AG10803 (cell line): ENCODE data around the gene GABRG1.

ENCODE experiments used
- DNase-seq: peaks from one replicate; pipeline ENCODE4 v3.0.0; 2010; ENCODE audit warnings: low read depth
- H3K4me3 ChIP-seq: 2 replicates; pipeline ENCODE4 v1.5.1; 2011; ENCODE audit warnings: mild to moderate bottlenecking, low read length, control low read depth
- CTCF ChIP-seq: conservative IDR thresholded peaks from 2 replicates; pipeline ENCODE4 v1.5.1; 2011; ENCODE audit warnings: mild to moderate bottlenecking, low read length, control low read depth, inconsistent platforms

GABRG1 gene

GRCh38 chr4:46123913-46124755, at the start of gene GABRG1:
TSS of gene GABRG1 (minus strand) at chr4:46124054. CDS start at chr4:46123913, 141 bp downstream.
- H3K4me3 ChIP-seq, result no peak within 1 kb of the TSS
- DNase-seq, result no peak
- TF ChIP-seq CTCF, result no peak

DNA sequence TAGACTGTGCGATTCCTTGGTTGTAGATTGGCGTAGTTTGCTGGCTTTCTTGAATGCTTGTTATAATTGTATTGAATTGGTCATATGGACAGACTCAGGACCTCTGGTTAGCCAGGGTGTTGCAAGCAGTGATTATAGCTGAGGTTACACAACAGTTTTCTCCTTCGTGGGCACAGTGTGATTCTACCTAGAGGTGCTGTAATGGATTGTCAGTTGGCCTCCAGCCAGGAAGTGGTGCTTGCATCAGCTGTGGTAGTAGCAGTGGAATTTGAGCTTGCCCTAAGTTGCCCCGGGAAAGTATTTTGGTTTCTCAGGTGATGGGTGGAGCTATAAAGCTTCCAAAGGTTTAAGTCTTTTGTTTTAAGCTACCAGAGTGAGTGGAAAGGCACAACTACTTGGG, 23.1 kb upstream of the GABRG1 start:
- H3K4me3 ChIP-seq, result no peak overlapping the region
- DNase-seq, result no peak
- TF ChIP-seq CTCF, result no peak

GRCh38 chr4:46131498-46132057, 7.7 kb upstream of the GABRG1 start:
- no peak overlapping the region for H3K4me3 ChIP-seq
- no peak for TF ChIP-seq CTCF
- no peak for DNase-seq

DNA sequence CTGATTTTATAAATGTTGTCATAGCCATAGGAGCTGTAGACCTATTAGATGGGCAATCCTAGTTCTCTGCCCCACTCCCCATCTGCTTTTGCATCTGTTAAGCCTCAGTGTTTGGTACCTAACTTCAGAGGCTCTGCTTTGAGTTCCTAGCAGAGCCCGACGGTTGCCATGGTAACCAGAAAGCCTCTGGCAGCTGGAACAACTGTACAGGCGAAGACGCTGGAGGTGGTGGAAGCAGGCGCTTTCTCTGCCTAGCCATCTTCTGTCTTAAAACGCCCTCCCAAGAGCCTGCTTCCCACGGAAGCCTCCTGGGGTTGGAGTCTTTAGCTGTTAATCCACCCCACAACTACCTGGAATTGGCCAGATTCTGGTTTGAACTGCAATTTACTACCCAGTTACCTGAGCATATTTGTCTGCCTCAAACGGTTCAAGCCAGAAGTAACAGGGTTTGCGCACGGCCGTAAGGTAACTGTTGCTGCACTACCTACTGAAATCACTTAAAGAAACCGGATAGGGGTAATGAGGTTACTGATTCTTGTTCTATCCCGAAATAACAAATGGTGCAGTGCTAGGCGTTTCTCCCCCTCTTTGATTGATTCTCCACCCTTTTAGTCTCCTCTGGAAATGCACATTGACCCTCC, 1.0 kb upstream of the GABRG1 start:
- TF ChIP-seq CTCF, result no peak
- H3K4me3 ChIP-seq, result no peak overlapping the region
- DNase-seq, result no peak

DNA sequence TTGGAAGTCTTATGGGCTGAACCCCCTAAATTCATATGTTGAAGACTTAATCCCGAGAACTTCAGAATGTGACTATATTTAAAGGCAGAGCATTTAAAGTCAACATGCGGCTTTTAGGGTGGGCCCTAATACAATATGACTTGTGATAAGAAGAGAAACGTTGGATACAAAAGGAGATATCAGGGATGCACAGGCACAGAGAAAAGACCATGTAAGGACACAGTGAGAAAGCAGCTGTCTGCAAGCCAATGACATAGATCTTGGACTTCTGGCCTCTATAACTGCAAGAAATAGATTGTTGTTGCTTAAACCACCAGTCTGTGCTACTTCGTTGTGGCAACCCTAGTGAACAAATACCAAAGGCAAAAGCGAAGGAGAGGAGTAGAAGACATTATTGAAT, 42.2 kb downstream of the GABRG1 start:
- no peak overlapping the region for H3K4me3 ChIP-seq
- DNase-seq, result no peak
- TF ChIP-seq CTCF, result no peak

DNA sequence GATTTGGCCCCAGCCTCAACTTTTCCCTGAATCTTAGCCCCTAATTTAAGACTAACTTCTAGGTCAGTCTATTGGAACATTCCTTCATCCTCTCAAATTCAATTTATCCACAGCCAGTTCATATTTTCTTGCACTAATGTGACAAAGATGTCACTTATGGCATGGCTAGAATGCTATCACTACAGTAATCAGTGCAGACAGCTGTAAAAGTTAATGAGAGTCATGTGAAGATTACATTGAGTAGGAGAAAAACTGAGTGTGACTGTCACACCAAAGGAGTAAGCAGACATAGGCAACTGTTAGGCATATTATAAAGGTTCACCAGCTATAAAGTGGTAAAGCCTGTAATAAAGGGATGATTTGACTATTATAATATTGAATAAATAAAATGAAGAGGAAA, 42.6 kb downstream of the GABRG1 start:
- TF ChIP-seq CTCF, result no peak

More for the DNA sequence above, 42.6 kb downstream of the GABRG1 start:
- no peak overlapping the region for H3K4me3 ChIP-seq
- DNase-seq, result no peak
